K562 (cell line): Measurements from ENCODE around the gene LIMS1. TPM values are rescaled to one million over a fixed set of nuclear protein-coding genes. Genes with fewer than 3 reads are reported as not detected.

Experiments used
- CBFA2T3 ChIP-seq: fragments of 450-650 bp; IDR thresholded peaks from 2 replicates; pipeline ENCODE4 v1.6.1; 2017
- DPF2 ChIP-seq: fragments of 450-650 bp; IDR thresholded peaks from 2 replicates; pipeline ENCODE4 v1.6.1; 2016
- EP400 ChIP-seq: fragments of 450-650 bp; IDR thresholded peaks from 2 replicates; pipeline ENCODE4 v1.6.1; 2017; ENCODE audit warnings: antibody characterized with exemption, mild to moderate bottlenecking, moderate library complexity
- EWSR1 ChIP-seq: fragments of 450-650 bp; IDR thresholded peaks from 2 replicates; pipeline ENCODE4 v1.6.1; 2018; ENCODE audit warnings: borderline replicate concordance, mild to moderate bottlenecking, low read depth, moderate library complexity; ENCODE audit not compliant: partially characterized antibody
- FOXK2 ChIP-seq, 2 experiments: fragments of 450-650 bp; IDR thresholded peaks in 1 of 2; conservative IDR thresholded peaks in 1 of 2; 2 replicates each; pipeline ENCODE4 v1.6.1; 2016; ENCODE audit warnings: low read depth in 2 of 2, mild to moderate bottlenecking in 1 of 2
- HCFC1 ChIP-seq: IDR thresholded peaks from 2 replicates; pipeline ENCODE4 v1.6.1; 2012; ENCODE audit warnings: low read depth, low read length, improper control_type of control experiment
- HSF4 ChIP-seq: fragments of 250-450 bp; sonication (Bioruptor Pico); IDR thresholded peaks from 2 replicates; pipeline ENCODE4 v2.1.2; 2022; ENCODE audit warnings: mild to moderate bottlenecking, moderate library complexity, borderline replicate concordance
- NR2C2 ChIP-seq, 2 experiments: fragments of 200-800 bp in 1 of 2; sonication (Bioruptor generic) in 1 of 2; sonication (generic) in 1 of 2; formaldehyde crosslinking in 1 of 2; IDR thresholded peaks; 2 replicates each; pipeline versions ENCODE4 v1.6.1 to v1.8.0; 2016 to 2022; ENCODE audit warnings: mild to moderate bottlenecking in 1 of 2, missing compliant biosample characterization in 1 of 2, missing genetic modification characterization in 1 of 2, missing genetic modification reagents in 1 of 2
- PHTF2 ChIP-seq: fragments of 250-450 bp; sonication (Bioruptor Pico); IDR thresholded peaks from 2 replicates; pipeline ENCODE4 v1.5.0; 2021; ENCODE audit warnings: mild to moderate bottlenecking
- RBM25 ChIP-seq: fragments of 200-400 bp; formaldehyde crosslinking; IDR thresholded peaks from 2 replicates; pipeline ENCODE4 v1.6.1; 2018; ENCODE audit warnings: low read length, low read depth, moderate library complexity; ENCODE audit not compliant: severe bottlenecking
- REST ChIP-seq, 2 experiments: fragments of 450-650 bp; formaldehyde crosslinking in 1 of 2; IDR thresholded peaks; 2 replicates each; pipeline versions ENCODE4 v1.4.0 to v1.6.1; 2014 to 2020; ENCODE audit warnings: mild to moderate bottlenecking in 2 of 2, borderline replicate concordance in 1 of 2, low read depth in 1 of 2
- SAFB2 ChIP-seq: fragments of 200-400 bp; formaldehyde crosslinking; IDR thresholded peaks from 2 replicates; pipeline ENCODE4 v1.6.1; 2018; ENCODE audit warnings: borderline replicate concordance, low read length, low read depth, moderate library complexity; ENCODE audit not compliant: severe bottlenecking
- SIN3A ChIP-seq, 2 experiments: fragments of 150-350 bp in 1 of 2; IDR thresholded peaks; 2 replicates each; pipeline ENCODE4 v1.6.1; 2011 to 2016; ENCODE audit warnings: borderline replicate concordance in 2 of 2, low read depth in 2 of 2, low read length in 2 of 2, mild to moderate bottlenecking in 2 of 2, moderate library complexity in 2 of 2; ENCODE audit not compliant: control insufficient read depth in 1 of 2
- SREBF2 ChIP-seq: sonication (generic); formaldehyde crosslinking; IDR thresholded peaks from 2 replicates; pipeline ENCODE4 v1.4.0; 2020; ENCODE audit warnings: mild to moderate bottlenecking, missing genetic modification reagents
- TFAM ChIP-seq: fragments of 250-450 bp; sonication (Bioruptor Pico); conservative IDR thresholded peaks from 2 replicates; pipeline ENCODE4 v1.5.0; 2021; ENCODE audit warnings: mild to moderate bottlenecking, moderate library complexity
- ZNF174 ChIP-seq: fragments of 250-450 bp; sonication (Bioruptor Pico); IDR thresholded peaks from 2 replicates; pipeline ENCODE4 v1.4.0; 2020; ENCODE audit warnings: mild to moderate bottlenecking
- polyA plus RNA-seq, 8 experiments: library from polyadenylated mRNA; depleted of rRNA in 4 of 8; stranded (reverse) in 5 of 8; unstranded in 3 of 8; fragments of >200 nt; fragmentation: Nextera tagmentation in 2 of 8; fragmentation: Illumina TruSeq in 1 of 8; extraction: Ambion mirVana in 2 of 8; extraction: Trizol in 1 of 8; gene quantifications; 2 replicates each; pipeline versions ENCODE4 v1.2.1 to v1.2.3, GENCODE V29; 2011 to 2014; ENCODE audit warnings: inconsistent platforms in 1 of 8, missing spikeins in 1 of 8
- total RNA-seq, 7 experiments: library from RNA; depleted of rRNA in 6 of 7; stranded (reverse); fragments of >200 nt in 6 of 7; fragmentation: Illumina TruSeq in 2 of 7; extraction: Trizol in 2 of 7; gene quantifications; 2 replicates each; pipeline versions ENCODE4 v1.2.1 to v1.2.3, GENCODE V29; 2011 to 2021; ENCODE audit warnings: low replicate concordance in 1 of 7
- TF ChIP-seq, protein P1 (sequence below): sonication (generic); formaldehyde crosslinking; IDR thresholded peaks from 2 replicates; pipeline ENCODE4 v1.8.1; 2022; ENCODE audit warnings: missing genetic modification reagents

The LIMS1 gene
- total and polyA plus RNA-seq, 9 of the 15 experiments (the other 6 are each of a cell fraction or from before 2014, with no cell fraction given): 52.8 to 134 (median 81.0) TPM

DNA sequence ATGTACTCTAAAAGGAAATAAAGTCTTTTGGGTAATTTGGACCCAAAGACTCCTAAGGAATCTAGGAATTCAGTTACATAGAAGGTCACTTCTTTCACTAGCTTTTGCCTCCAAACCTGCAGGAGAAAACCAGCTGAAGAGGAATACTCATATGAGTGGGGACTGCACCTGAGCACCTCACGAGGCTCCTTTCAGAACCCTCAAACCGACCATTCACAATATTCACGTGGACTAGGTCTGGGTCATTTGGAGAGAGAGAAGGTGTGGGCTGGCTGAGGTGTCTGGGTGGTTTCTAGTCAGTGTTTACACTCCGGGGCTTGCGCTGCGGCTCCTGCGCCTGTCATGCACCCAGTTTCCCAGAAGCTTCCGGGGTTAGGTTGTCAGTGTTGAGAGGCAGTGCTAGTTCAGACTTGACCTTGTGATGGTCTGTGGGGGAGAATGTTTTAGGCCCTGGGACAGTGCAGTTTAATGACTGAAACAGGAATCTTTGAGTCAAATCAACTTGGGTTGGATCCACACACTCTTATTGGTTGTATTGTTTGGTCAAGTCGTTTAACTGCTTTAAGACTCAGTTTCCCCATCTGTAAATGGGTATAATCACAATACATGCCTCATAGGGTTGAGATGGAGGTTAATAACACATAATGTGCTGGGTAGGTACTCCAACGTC, 78.4 kb downstream of the LIMS1 start (continued):
- TF ChIP-seq HSF4 (CRISPR knock-in tag) (no peak), EWSR1 (no peak), ZNF174 (no peak), FOXK2 (conservative IDR thresholded peaks at IDR 0.05 in 1 of 2, IDR thresholded peaks at IDR 0.05 in 1 of 2; ENCODE audit: low read depth in 2 of 2) (peak; percentile 14 to 23; a peak in 1 of 4 replicates), SIN3A (IDR thresholded peaks at IDR 0.05; ENCODE audit: borderline replicate concordance in 2 of 2, control insufficient read depth in 1 of 2, low read depth in 2 of 2, low read length in 2 of 2) (no peak), CBFA2T3 (no peak), DPF2 (0 out of 2 replicates have a peak, but pooled peaks have one; percentile 10), TFAM (CRISPR knock-in tag) (no peak), REST (IDR thresholded peaks at IDR 0.05; ENCODE audit: borderline replicate concordance) (no peak), REST (CRISPR knock-in tag; IDR thresholded peaks at IDR 0.05; ENCODE audit: low read depth) (no peak), PHTF2 (CRISPR knock-in tag) (no peak), SAFB2 (no peak), HCFC1 (no peak), SREBF2 (CRISPR knock-in tag) (no peak), RBM25 (peak; percentile 98), NR2C2 (CRISPR knock-in tag; IDR thresholded peaks at IDR 0.05) (no peak), NR2C2 (tag; IDR thresholded peaks at IDR 0.05) (peak; percentile 62), EP400 (no peak)
- TF ChIP-seq, protein P1, sequence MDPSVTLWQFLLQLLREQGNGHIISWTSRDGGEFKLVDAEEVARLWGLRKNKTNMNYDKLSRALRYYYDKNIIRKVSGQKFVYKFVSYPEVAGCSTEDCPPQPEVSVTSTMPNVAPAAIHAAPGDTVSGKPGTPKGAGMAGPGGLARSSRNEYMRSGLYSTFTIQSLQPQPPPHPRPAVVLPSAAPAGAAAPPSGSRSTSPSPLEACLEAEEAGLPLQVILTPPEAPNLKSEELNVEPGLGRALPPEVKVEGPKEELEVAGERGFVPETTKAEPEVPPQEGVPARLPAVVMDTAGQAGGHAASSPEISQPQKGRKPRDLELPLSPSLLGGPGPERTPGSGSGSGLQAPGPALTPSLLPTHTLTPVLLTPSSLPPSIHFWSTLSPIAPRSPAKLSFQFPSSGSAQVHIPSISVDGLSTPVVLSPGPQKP (CRISPR knock-in tag): no peak
